HG02884 (cell line): ENCODE measurements around the gene C20orf144.

Experiments used
- ATAC-seq: cut with Tn5 transposase; IDR thresholded peaks from one replicate; pipeline ENCODE4 v1.9.1; 2021; ENCODE audit warnings: mild to moderate bottlenecking, moderate library complexity; ENCODE audit not compliant: unreplicated experiment

C20orf144 gene

DNA sequence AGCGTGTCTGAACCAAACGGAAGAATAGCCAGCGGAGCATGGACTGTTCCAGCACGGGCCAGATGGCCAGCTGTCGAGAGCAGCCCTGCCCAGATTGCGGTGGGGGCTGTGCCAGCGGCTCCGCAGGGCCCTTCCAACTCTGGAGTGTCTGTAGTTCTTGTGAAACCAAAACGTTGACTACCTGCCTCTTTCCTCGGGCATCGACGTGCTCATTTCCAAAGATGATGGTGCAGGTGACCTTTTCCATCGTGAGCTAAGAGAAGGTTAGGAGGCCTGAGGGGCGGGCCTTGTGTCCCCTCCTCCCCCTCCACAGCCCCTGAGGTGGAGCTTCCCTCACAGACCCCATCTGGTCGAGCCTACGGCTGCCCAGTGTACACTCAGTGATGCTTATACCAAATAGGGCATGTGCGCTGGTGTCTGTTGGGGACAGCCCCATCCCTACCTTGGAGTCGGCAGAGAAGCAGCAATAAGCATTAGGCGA, 12.9 kb upstream of the C20orf144 start:
- ATAC-seq: no peak

DNA sequence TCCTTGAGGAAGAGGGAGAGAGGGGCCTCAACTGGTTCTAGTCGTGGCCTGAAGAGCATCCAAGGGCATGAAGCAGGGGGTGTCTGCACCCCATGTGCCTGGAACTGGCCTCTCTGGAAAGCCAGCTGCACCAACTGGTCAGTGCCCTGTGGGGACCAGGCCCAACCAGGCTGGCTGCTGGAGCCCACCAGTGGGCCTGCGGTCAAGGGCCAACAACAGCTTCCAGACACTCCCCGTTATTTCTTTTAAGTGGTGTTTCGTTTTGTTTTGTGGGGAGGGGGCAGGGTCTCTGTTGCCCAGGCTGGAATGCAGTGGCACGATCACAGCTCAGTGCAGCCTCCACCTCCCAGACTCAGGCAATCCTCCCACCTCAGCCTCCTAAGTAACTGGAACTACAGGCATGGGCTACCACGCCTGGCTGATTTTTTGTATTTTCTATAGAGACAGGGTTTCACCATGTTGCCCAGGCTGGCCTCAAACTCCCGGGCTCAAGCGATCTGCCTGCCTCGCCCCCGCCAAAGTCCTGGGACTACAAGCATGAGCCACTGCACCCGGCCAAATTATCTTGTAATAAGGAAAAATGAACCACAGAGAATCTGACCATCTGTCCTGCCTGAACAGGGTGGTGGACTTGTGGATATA, 11.9 kb upstream of the C20orf144 start:
- no peak for ATAC-seq

DNA sequence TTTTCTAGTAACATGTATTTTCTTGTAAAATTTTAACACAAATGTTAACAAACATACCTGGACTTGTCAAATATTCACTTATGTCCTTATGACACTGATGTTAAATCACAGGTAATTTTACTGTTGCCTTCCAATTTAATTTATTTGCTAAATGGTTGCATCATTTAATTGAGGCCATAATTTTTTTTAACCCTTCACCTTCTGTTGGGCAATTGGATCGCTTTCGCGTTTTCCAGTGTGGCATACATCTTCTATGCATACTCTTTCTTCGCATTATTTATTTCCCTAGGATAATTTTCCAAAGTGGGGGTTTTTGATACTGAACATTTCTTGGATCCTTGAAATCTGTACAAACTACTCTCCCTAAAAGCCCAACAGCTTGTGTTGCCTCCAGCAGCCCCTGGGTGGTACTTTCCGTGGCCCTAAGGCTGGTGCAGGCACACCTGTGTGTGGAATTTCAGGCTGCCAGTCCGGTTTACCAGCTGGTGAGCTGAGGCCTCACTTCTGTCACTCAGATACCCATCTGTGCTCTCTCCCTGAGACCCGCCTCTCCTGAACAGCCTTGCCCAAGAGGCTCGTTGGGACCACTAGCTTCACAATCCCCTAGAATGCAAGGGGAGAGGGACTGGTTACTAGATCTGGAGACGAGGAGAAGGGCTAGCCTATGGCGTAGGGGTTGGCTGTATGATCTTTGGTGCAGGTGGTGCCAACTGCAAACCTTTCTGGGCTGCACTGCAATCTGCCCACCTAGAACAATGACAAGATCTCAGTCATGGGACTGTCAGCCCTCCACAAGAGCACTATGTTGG, 11.2 kb upstream of the C20orf144 start:
- ATAC-seq: no peak

DNA sequence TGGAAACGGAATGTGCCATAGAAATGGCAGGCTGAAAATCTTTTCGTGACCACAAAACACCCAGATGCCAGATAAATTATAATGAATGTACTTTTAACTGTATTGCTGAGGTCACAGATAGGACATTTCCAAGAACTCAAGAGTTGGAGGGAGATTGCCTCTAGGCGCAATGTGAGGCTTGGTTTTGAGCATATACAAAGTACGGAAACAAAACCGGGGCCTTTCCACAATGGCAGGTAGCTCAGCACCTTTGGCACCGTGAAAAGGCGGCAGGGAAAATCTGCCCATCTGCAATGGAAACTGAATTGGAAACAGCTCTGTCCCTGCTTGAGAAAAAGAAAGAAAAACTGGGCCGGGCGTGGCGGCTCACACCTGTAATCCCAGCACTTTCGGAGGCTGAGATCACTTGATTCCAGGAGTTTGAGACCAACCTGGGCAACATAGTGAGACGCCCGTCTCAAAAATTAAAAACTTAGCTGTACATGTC, 10.5 kb upstream of the C20orf144 start:
- ATAC-seq: no peak

DNA sequence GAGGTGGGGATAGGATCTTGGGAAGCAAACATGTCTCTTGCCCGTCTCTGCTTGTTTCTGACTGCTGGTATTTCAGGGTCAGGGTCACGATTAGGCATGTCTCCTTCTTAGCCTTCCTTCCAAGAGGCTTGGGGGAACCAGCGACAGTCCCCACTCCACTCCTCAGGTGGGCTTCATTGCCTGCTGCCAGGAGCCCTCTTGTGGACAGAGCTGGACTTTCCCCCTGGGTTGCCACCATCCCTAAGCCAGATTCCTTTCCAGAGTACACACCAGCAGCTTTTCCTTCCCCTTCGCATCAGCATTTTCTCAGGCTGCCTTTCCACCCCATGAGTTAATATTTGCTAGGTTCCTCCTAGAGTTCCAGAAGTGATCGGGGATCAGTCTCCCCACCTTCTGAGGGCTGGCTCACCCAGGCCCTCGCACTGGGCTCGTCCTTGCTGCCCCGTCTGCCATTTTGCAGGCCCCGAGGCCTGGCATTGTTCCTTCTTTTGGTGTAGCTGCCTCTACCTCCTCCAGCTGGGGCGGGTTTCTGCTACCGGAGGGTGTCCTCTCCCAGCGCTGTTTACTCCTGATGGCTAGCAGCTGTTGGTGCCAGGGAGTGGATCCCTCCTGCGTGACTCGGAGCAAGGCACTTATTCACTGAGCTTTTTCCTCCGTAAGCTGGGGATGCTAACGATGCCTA, 8.8 kb upstream of the C20orf144 start:
- ATAC-seq: no peak

DNA sequence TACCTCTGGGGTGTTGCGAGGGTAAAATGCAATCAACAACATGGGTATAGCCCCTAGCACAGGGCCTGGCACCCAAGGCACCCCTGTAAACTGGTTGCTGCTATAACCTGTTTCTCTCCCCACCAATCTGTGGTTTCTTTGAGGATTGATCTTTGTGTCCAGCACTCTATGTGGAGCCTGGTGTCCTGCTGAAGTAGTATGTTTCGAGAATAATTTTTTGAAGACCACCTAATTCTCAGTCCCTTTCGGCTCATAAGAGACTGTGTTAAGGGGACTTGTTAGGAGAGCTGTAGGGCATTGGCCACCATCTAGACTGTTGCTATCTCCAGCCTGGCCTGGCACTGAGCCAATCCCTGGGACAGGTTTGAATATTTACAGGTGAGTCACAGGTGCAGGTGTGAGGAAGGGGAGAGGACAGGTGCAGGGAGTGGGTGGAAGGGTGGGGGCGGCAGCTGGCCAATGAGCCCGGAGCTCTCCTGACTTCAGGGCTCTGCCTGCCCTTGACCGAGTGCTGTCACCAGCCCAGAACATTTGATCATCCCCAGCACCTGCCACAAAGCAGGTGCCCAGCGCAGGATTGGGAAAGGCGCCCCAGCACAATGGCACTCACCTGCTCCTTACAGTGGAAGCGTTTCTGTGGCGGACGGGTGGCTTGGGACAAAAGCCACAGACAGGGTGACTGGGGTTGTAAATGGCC, 8.1 kb upstream of the C20orf144 start:
- ATAC-seq: no peak

DNA sequence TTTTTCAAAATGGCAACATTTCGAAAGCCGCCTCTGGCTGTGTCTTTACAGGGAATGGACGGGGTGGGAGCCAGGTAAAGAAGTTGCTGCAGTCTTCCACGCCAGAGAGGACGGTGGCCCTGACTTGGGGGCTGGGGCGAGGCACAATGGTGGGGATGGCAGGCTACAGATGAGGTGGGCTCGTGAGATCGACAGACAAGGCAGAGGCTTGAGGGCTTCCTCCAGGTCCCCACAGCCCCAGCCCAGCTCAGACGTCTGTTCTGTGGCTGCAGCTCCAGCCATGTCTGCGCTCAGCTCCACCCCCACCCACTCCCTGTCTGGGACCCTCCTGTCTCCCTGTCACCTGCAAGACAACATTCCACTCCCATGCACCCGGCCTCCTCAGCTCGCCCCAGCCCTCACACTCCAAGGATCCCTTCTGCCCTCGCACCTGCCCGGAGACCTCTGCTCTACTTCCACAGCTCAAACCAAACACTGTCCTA, 7.4 kb upstream of the C20orf144 start:
- no peak for ATAC-seq

DNA sequence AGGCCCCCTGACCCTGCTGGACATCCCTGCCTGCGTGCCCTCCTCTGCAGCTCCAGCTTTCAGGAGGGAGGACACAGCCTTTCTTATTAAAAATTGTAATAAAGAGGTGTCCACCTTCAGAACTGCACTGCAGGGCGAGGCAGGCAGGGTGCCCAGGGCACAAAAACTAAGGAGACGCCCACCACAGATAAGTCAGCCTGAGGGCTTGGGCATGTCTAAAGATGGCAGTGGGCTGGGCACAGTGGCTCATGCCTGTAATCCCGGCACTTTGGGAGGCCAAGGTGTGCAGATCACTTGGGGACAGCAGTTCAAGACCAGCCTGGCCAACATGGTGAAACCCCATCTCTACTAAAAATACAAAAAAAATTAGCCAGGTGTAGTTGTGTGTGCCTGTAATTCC, 7.0 kb upstream of the C20orf144 start:
- ATAC-seq: no peak

DNA sequence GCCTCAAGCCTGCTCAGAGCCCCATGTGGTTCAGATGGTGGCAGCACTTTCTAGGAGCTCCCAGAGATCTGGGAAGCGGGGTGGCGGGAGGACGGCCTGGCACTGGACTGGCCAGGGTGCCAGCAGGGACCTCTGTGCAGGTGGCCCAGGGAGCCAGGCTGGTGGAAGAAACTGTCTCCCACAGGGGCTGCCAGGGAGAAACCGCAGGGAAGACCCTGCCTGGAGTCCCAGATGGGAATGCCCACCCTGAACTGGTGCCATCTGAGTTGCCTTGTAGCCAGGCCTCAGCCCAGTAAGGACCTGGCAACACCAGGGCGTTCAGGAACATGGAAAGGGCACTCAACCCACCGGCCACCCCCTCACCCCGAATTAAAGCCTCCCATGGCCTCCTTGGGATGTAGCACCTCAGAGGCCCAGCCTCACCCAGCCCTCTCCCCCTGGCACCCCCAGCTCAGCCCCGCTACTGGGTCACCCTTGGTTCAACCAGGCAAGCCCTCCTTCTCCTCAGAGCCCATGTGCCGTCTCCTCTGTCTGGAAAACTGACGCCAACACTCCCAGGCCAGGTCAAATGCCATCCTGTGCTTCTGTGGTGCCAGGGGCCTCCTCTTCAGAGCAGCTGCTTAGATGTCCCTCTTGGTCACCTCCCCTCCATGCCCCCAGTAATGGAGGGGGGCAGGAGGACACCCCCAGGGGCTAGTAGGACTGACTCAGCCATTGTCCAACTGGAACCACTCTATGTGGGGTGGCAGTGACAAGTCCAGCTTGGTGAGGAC, 5.9 kb upstream of the C20orf144 start:
- no peak for ATAC-seq

DNA sequence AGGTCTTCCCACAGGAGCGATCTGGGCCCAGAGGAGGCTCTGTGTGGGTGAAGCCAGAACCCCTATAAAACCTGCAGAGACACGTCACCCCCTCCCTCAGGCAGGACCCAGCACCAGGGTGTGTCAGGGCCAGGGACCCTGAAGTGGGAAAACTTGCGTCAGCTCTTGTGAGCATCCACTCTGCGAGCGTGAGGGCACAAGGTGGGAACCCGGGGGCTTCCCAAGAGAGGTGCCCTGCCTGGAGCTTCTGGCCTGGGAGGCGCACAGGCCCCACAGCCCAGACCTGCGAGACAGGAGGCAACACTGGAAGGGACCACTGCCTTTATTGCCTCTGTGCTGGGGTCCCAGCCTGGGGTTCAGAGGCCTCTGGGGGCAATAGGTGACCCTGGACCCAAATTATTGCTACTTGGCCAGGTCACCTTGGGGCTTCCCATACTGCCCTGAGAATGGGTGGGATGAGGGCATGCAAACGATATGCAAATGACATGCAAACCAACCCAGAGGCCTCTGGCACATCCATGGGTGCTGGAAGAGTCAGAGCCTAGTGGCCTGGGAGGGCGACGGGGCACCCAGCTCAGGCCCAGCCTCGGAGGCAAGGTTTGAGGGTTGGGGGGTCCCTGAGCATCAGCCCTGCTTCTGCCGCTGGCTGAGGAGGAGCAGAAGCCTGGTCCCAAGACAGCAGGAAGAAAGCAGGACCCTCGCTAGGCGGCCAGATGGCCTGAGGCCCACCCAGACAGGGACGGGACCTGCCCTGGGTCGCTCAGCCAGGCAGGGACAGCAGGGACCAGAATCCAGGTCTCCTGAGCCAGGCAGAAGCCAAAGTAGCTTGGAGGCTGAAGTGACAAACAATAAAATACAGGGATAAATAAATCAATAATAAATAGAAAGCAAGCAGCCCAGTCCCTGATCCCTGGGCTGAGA, 5.1 kb upstream of the C20orf144 start:
- ATAC-seq: no peak

DNA sequence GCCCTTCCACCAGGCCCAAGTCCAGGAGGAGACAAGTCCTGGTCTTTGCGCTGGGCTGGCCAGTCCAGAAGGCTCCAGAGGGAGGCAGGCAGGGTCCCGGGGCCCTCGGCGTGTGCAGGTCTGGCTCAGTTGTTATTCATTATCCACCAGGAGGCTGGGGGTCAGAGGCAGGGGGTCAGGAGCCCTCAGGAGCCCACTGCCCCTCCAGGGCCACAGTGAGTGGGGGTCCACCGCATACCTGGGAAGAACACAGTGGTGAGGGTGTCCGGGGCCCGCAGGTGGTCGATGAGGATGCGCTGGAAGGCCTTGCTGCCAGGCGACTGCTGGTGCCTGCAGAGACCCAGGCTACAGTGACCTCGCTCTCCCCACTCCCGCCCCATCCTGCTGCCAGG, 4.4 kb upstream of the C20orf144 start:
- no peak for ATAC-seq

DNA sequence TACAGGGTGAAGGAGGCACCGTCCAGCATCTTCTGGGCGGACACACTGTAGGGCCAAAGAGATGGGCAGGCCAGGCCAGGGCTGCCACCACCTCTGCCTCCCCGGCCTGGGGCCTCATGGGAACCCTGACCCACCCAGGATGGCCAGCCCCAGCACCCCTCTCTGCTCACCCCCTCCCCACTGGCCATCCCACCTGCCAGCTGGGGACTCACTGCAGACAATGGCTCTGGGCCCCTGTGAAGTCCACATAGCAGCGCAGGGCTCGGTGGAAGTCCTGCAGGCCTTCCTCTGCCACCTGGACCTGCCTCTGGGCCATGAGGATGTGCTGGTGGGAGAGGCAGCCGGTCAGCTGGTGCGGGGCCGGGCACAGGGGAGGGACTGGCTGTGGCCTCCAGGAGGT, 3.6 kb upstream of the C20orf144 start:
- ATAC-seq: no peak

DNA sequence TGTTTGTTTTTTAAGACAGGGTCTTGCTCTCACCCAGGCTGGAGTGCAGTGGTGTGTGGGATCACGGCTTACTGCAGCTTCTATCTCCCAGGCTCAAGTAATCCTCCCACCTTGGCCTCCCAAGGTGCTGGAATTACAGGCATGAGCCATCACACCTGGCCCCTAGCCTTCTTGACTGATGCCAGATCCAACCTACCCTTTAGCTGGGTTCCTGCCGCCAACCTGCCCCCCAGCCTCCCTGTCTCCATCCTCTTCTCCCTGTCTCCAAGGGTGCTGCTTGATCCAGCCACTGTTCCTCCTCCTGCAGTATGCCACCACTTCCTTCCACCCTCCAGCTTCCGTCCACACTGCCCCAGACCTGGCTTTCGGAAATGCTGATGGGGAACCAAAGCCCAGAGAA, 3.2 kb upstream of the C20orf144 start:
- no peak for ATAC-seq

DNA sequence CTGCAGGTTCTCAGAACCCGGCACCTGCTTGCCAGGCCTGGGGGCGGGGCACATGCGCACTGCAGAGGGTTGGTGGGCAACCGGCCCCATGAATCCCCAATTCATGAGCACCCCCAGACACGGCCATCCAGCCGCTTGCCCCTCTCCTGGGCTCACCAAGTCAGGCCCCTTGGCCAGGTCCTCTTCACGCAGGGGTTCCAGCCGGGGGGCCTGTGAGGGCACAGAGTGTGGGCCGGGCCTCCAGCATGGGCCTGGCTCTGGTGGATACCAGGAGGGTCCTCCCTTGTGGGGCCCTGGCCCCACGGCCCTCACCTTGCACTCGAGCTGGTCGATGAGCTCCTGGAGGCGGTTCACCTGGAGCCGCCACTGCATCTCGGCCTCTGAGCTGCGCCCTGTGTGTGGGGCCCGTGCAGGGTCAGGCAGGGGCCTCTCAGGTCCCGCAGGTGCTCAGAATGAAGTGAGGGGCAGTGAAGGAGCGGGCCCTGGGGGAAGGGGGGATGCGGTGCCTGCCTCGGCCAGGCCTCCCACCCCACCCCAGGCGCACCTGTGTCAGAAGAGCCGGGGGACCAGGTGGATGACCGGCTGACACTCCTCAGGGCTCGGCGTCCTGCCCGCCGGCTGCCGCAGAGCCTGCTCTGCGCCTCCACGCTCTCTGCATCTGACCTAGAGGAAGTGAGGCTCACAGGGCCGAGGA, 2.6 kb upstream of the C20orf144 start:
- no peak for ATAC-seq

DNA sequence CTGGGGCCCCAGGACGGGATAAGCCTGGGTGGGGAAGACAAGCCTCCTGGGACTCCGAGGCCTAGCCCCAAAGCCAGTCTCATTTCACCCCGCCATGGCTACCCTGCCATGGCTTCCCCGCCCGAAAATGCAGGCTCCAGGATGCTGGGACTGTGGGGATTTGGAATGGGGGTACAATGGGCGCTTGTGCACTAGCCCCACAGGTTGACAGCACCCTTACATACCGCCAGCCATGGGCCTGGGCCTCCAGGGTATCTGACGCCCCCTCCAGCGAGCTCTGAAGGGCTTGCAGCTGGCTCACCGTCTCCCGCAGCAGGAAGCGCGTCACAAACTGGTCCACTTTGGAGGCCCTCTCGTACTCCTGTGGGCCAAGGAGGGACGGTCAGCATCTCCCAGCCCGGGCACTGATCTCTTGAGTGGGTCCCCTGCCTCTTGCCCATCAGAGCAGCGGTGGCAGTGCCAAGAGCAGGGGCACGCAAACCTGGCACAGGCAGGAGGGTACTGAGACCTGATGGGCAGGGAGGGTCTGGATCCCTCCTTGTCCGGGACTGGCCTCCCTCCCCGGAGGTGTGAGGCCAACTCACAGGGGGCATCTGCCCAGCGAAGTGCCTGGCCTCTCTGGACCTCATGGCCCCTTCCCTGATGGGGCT, 2.0 kb upstream of the C20orf144 start:
- ATAC-seq: no peak

DNA sequence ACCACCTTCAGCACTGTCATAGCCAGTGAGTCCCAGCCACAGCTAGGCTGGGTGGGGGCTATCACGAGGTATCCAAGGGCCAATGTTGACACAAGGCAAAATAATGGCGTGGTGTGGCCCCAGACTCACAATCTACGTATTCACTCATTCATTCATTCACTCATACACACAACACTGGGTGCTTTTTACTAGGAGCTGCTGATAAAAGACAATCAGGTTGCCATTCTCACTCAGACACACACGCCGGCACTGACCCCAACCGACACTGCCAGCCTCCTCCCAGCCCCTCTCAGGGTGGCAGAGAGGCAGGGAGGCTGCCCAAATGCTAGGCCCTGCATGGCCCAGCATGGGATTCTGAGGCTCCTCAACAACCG, 1.5 kb upstream of the C20orf144 start:
- ATAC-seq: no peak

DNA sequence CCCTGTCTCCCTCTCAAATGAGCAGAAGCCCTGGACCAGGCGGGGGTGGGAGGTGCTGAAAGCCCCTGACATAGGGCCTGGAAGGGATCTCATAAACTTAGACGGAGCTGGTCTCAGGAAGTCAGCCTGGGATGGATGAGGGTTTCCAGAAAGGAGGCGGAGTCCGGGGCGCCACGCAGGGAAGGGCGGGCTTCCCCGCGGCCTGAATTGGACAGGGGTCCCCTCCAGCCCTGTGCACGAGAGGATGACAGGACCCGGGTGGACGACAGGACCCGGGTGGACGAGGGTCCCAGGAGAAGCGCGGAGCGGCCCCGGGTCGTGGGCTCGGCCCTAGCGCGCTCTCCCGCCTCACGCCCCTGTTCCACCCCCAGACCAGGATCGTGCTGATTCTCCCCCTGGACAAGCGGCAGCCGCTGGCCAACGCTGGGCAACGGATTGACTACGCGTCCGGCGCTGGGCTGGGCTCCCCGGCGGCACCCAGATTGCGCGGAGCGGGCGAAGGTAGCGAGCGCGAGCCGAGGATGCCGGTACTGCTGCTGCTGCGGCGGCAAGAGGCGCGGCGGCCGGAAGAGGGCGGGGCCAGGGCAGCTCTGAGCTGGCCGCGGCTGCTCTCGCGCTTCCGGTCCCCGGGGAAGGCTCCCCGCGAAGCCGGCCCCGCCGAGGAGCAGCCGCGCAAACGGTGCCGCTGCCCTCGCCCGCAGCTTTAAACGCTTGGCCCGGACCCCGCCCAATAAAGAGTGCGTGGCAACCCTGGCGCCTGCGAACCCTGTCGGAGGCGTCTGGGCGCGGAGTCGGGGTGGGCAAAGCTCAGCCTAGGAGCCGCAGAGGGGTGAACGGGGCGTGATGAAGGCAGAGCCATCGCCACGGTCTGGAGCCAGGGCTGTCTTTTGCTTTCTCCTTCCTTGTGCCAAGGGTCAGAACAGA, 1.3 kb downstream of the C20orf144 start:
- ATAC-seq: no peak
